MM.1S (cell line): ENCODE results near the gene CARD11.

Experiments used
- DNase-seq: peaks from one replicate; pipeline ENCODE4 v3.0.0-alpha.2; 2015
- H2AFZ ChIP-seq: fragments of 300-600 bp; sonication (generic); 2 replicates; pipeline ENCODE4 v1.6.0; 2016; ENCODE audit warnings: antibody characterized with exemption, low read length
- H3F3A ChIP-seq: fragments of 300-600 bp; sonication (generic); 2 replicates; pipeline ENCODE4 v1.6.1; 2016; ENCODE audit warnings: mild to moderate bottlenecking, antibody characterized with exemption, low read length, moderate library complexity, mixed read lengths; ENCODE audit not compliant: insufficient read depth
- H3K27ac ChIP-seq: fragments of 300-600 bp; sonication (generic); 2 replicates; pipeline ENCODE4 v1.5.1; 2016; ENCODE audit warnings: mild to moderate bottlenecking, low read length
- H3K27me3 ChIP-seq: fragments of 300-600 bp; sonication (generic); replicated peaks from 2 replicates; pipeline ENCODE4 v1.6.0; 2016; ENCODE audit warnings: low read length; ENCODE audit not compliant: insufficient read depth
- H3K36me3 ChIP-seq: fragments of 300-600 bp; sonication (generic); replicated peaks from 2 replicates; pipeline ENCODE4 v1.6.1; 2016; ENCODE audit warnings: mild to moderate bottlenecking, low read length, mixed read lengths; ENCODE audit not compliant: insufficient read depth
- H3K4me1 ChIP-seq: fragments of 300-600 bp; sonication (generic); 2 replicates; pipeline ENCODE4 v1.6.1; 2016; ENCODE audit warnings: low read length, mixed read lengths
- H3K4me2 ChIP-seq: fragments of 300-600 bp; sonication (generic); 2 replicates; pipeline ENCODE4 v1.6.0; 2016; ENCODE audit warnings: low read depth, low read length
- H3K4me3 ChIP-seq: fragments of 300-600 bp; sonication (generic); 2 replicates; pipeline ENCODE4 v1.5.1; 2016; ENCODE audit warnings: low read length, mixed read lengths
- H3K79me2 ChIP-seq: fragments of 300-600 bp; sonication (generic); 2 replicates; pipeline ENCODE4 v1.6.1; 2016; ENCODE audit warnings: mixed run types, low read length, mixed read lengths
- H3K9ac ChIP-seq: fragments of 300-600 bp; sonication (generic); 2 replicates; pipeline ENCODE4 v1.6.1; 2016; ENCODE audit warnings: low read length, mixed read lengths
- H3K9me2 ChIP-seq: fragments of 300-600 bp; sonication (generic); replicated peaks from 2 replicates; pipeline ENCODE4 v1.6.1; 2016; ENCODE audit warnings: mild to moderate bottlenecking, low read length, mixed read lengths; ENCODE audit not compliant: insufficient read depth
- H3K9me3 ChIP-seq: fragments of 300-600 bp; sonication (generic); replicated peaks from 2 replicates; pipeline ENCODE4 v1.6.1; 2016; ENCODE audit warnings: mild to moderate bottlenecking, low read length, mixed read lengths; ENCODE audit not compliant: insufficient read depth
- H4K20me1 ChIP-seq: fragments of 300-600 bp; sonication (generic); 2 replicates; pipeline ENCODE4 v1.6.1; 2016; ENCODE audit warnings: mild to moderate bottlenecking, low read length, moderate library complexity, mixed read lengths; ENCODE audit not compliant: insufficient read depth
- EZH2 ChIP-seq: fragments of 300-600 bp; sonication (generic); optimal IDR thresholded peaks from 2 replicates; pipeline ENCODE3; 2017; ENCODE audit warnings: low read depth, mild to moderate bottlenecking, antibody characterized with exemption, low read length, mixed read lengths
- EZH2phosphoT487 ChIP-seq: fragments of 300-600 bp; sonication (generic); IDR thresholded peaks from 2 replicates; pipeline ENCODE4 v1.6.1; 2018; ENCODE audit warnings: antibody characterized with exemption, low read length
- TF ChIP-seq, protein P1 (sequence below): fragments of 300-600 bp; sonication (generic); IDR thresholded peaks from 2 replicates; pipeline ENCODE4 v1.5.1; 2016; ENCODE audit warnings: antibody characterized with exemption, low read length, mixed read lengths

CARD11 gene

GRCh38 chr7:2947058-2947780 lies 96.4 kb downstream of the CARD11 start:
- no peak overlapping the region for H3K4me3 ChIP-seq
- H4K20me1 ChIP-seq: no peaks in the 10 kb centered on the region
- H3K36me3 ChIP-seq: peaks cover 3% of the 10 kb centered on the region; the same call in 1 of the 2 replicates
- no peaks in the 10 kb centered on the region for H3K9me3 ChIP-seq
- no peak overlapping the region for H3K4me2 ChIP-seq
- H3K79me2 ChIP-seq: no peaks in the 10 kb centered on the region
- H3F3A ChIP-seq: no peaks in the 10 kb centered on the region
- DNase-seq: no peak
- no peak overlapping the region for H2AFZ ChIP-seq
- H3K27me3 ChIP-seq: no peaks in the 10 kb centered on the region
- no peak overlapping the region for H3K27ac ChIP-seq
- H3K9ac ChIP-seq: no peak overlapping the region
- no peaks in the 10 kb centered on the region for H3K4me1 ChIP-seq
- H3K9me2 ChIP-seq: no peaks in the 10 kb centered on the region
- TF ChIP-seq EZH2phosphoT487 (no peak), EZH2 (no peak)
- TF ChIP-seq, protein P1, sequence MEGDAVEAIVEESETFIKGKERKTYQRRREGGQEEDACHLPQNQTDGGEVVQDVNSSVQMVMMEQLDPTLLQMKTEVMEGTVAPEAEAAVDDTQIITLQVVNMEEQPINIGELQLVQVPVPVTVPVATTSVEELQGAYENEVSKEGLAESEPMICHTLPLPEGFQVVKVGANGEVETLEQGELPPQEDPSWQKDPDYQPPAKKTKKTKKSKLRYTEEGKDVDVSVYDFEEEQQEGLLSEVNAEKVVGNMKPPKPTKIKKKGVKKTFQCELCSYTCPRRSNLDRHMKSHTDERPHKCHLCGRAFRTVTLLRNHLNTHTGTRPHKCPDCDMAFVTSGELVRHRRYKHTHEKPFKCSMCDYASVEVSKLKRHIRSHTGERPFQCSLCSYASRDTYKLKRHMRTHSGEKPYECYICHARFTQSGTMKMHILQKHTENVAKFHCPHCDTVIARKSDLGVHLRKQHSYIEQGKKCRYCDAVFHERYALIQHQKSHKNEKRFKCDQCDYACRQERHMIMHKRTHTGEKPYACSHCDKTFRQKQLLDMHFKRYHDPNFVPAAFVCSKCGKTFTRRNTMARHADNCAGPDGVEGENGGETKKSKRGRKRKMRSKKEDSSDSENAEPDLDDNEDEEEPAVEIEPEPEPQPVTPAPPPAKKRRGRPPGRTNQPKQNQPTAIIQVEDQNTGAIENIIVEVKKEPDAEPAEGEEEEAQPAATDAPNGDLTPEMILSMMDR: no peak

GRCh38 chr7:2945171-2945570 lies 98.5 kb downstream of the CARD11 start:
- no peaks in the 10 kb centered on the region for H3F3A ChIP-seq
- no peaks in the 10 kb centered on the region for H3K79me2 ChIP-seq
- no peak overlapping the region for H3K4me3 ChIP-seq
- H3K27me3 ChIP-seq: no peaks in the 10 kb centered on the region
- TF ChIP-seq EZH2 (no peak), EZH2phosphoT487 (no peak)
- TF ChIP-seq, protein P1: no peak
- H3K9me2 ChIP-seq: no peaks in the 10 kb centered on the region
- no peaks in the 10 kb centered on the region for H3K4me1 ChIP-seq
- H3K9me3 ChIP-seq: no peaks in the 10 kb centered on the region
- H3K36me3 ChIP-seq: peaks cover 3% of the 10 kb centered on the region; the same call in 1 of the 2 replicates
- H3K9ac ChIP-seq: no peak overlapping the region
- no peak overlapping the region for H3K4me2 ChIP-seq
- DNase-seq: no peak
- H2AFZ ChIP-seq: no peak overlapping the region
- no peak overlapping the region for H3K27ac ChIP-seq
- no peaks in the 10 kb centered on the region for H4K20me1 ChIP-seq

- TF ChIP-seq, protein P1: no peak
- no peak for TF ChIP-seq EZH2
- TF ChIP-seq EZH2phosphoT487: no peak
- H3F3A ChIP-seq: no peaks in the 10 kb centered on the region
- H4K20me1 ChIP-seq: no peaks in the 10 kb centered on the region
- no peaks in the 10 kb centered on the region for H3K9me2 ChIP-seq
- H3K4me1 ChIP-seq: no peaks in the 10 kb centered on the region
- H2AFZ ChIP-seq: no peak overlapping the region
- H3K36me3 ChIP-seq: peaks cover 3% of the 10 kb centered on the region; the same call in 1 of the 2 replicates
- no peak overlapping the region for H3K4me3 ChIP-seq
- H3K9ac ChIP-seq: no peak overlapping the region
- no peak for DNase-seq
- H3K4me2 ChIP-seq: no peak overlapping the region
- H3K9me3 ChIP-seq: no peaks in the 10 kb centered on the region
- no peaks in the 10 kb centered on the region for H3K79me2 ChIP-seq
- no peak overlapping the region for H3K27ac ChIP-seq
- H3K27me3 ChIP-seq: no peaks in the 10 kb centered on the region
Measured at GRCh38 chr7:2944739-2945138, 98.9 kb downstream of the CARD11 start.
